OCI-LY3 (cell line): Measurements from ENCODE around the gene RAPGEF5.

Experiments
- EZH2phosphoT487 ChIP-seq: fragments of 200-600 bp; shearing (Covaris generic); IDR thresholded peaks from 2 replicates; pipeline ENCODE4 v1.6.1; 2018; ENCODE audit warnings: antibody characterized with exemption, mixed run types, low read depth
- TF ChIP-seq, protein P1 (sequence below): fragments of 200-600, 300-600 bp; sonication (generic); IDR thresholded peaks from 2 replicates; pipeline ENCODE4 v1.5.1; 2014; ENCODE audit warnings: antibody characterized with exemption, low read length, low read depth

DNA sequence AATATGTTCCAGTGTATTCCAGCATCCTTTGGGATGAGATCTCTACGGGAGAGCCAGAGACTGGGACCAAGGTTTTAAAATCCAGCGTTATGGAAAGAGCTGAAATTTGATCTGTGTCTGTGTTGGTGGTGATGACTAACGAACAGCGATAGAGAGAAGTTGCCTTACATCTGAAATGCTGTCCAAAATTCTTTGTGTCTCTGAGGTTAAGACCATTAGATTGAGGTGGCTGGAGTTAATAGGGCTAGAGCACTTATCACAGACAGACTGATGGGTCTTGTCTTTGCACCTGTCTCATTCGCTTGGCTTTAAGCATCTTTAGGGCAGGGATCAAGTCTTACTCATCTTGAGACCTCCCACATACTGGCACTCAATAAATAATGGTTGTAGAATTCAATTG lies 41.0 kb upstream of the RAPGEF5 start:
- TF ChIP-seq, protein P1, sequence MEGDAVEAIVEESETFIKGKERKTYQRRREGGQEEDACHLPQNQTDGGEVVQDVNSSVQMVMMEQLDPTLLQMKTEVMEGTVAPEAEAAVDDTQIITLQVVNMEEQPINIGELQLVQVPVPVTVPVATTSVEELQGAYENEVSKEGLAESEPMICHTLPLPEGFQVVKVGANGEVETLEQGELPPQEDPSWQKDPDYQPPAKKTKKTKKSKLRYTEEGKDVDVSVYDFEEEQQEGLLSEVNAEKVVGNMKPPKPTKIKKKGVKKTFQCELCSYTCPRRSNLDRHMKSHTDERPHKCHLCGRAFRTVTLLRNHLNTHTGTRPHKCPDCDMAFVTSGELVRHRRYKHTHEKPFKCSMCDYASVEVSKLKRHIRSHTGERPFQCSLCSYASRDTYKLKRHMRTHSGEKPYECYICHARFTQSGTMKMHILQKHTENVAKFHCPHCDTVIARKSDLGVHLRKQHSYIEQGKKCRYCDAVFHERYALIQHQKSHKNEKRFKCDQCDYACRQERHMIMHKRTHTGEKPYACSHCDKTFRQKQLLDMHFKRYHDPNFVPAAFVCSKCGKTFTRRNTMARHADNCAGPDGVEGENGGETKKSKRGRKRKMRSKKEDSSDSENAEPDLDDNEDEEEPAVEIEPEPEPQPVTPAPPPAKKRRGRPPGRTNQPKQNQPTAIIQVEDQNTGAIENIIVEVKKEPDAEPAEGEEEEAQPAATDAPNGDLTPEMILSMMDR, result no peak
- TF ChIP-seq EZH2phosphoT487, result no peak
